Mucosa of rectum (tissue), 2 donors: Measurements from ENCODE around the gene MTERF4.

ENCODE experiments used
- H3K27ac ChIP-seq, 2 donors: one replicate each; pipeline ENCODE4 v1.7.0; 2013; ENCODE audit warnings: inconsistent platforms in 2 of 2, low read depth in 2 of 2, low read length in 2 of 2
- H3K27me3 ChIP-seq, 2 donors: one replicate each; pipeline ENCODE4 v1.7.0; 2013; ENCODE audit warnings: low read length in 2 of 2; ENCODE audit not compliant: control insufficient read depth in 2 of 2, insufficient read depth in 2 of 2
- H3K36me3 ChIP-seq, 2 donors: one replicate each; pipeline ENCODE4 v1.7.0; 2013; ENCODE audit warnings: low read length in 2 of 2; ENCODE audit not compliant: control insufficient read depth in 2 of 2, insufficient read depth in 2 of 2
- H3K4me1 ChIP-seq, 2 donors: one replicate each; pipeline ENCODE4 v1.7.0; 2013; ENCODE audit warnings: low read length in 2 of 2, mild to moderate bottlenecking in 1 of 2; ENCODE audit not compliant: control insufficient read depth in 2 of 2, insufficient read depth in 2 of 2
- H3K4me3 ChIP-seq, 2 donors: one replicate each; pipeline ENCODE4 v1.7.0; 2013; ENCODE audit warnings: low read length in 2 of 2
- H3K9ac ChIP-seq, 2 donors: one replicate each; pipeline ENCODE4 v1.7.0; 2013; ENCODE audit warnings: low read length in 2 of 2, low read depth in 1 of 2, mild to moderate bottlenecking in 1 of 2
- H3K9me3 ChIP-seq, 2 donors: one replicate each; pipeline ENCODE4 v1.7.0; 2013; ENCODE audit warnings: low read length in 2 of 2; ENCODE audit not compliant: control insufficient read depth in 2 of 2
- donor health status: healthy.
- donor health status: Normal muscosa, but diverticular disease.

Gene MTERF4

GRCh38 chr2:241134711-241135110 lies 32.6 kb upstream of the MTERF4 start:
- no peaks in the 10 kb centered on the region for H3K9me3 ChIP-seq
- no peak overlapping the region for H3K27ac ChIP-seq
- peaks cover 3 to 11% of the 10 kb centered on the region in 2 donors for H3K4me1 ChIP-seq
- H3K36me3 ChIP-seq = peaks cover 4 to 19% of the 10 kb centered on the region in 2 donors
- no peak overlapping the region for H3K4me3 ChIP-seq
- H3K27me3 ChIP-seq = no peaks in the 10 kb centered on the region
- no peak overlapping the region for H3K9ac ChIP-seq

GRCh38 chr2:241133436-241133820 lies 31.3 kb upstream of the MTERF4 start:
- peaks cover 3 to 11% of the 10 kb centered on the region in 2 donors for H3K4me1 ChIP-seq
- H3K36me3 ChIP-seq = peaks cover 4 to 17% of the 10 kb centered on the region in 2 donors
- H3K27me3 ChIP-seq = no peaks in the 10 kb centered on the region
- H3K27ac ChIP-seq = no peak overlapping the region
- no peak overlapping the region for H3K9ac ChIP-seq
- H3K4me3 ChIP-seq = no peak overlapping the region
- H3K9me3 ChIP-seq = no peaks in the 10 kb centered on the region

GRCh38 chr2:241132538-241133435 lies 30.7 kb upstream of the MTERF4 start:
- no peak overlapping the region for H3K4me3 ChIP-seq
- H3K4me1 ChIP-seq = peaks cover 3 to 11% of the 10 kb centered on the region in 2 donors
- H3K9me3 ChIP-seq = no peaks in the 10 kb centered on the region
- no peak overlapping the region for H3K27ac ChIP-seq
- H3K9ac ChIP-seq = no peak overlapping the region
- no peaks in the 10 kb centered on the region for H3K27me3 ChIP-seq
- peaks cover 4 to 13% of the 10 kb centered on the region in 2 donors for H3K36me3 ChIP-seq

GRCh38 chr2:241131531-241131930 lies 29.4 kb upstream of the MTERF4 start:
- no peak overlapping the region for H3K27ac ChIP-seq
- H3K4me1 ChIP-seq = peaks cover 3 to 11% of the 10 kb centered on the region in 2 donors
- no peak overlapping the region for H3K9ac ChIP-seq
- H3K4me3 ChIP-seq = no peak overlapping the region
- H3K27me3 ChIP-seq = no peaks in the 10 kb centered on the region
- peaks cover 0 to 6% of the 10 kb centered on the region in 2 donors for H3K36me3 ChIP-seq
- H3K9me3 ChIP-seq = no peaks in the 10 kb centered on the region

- Histone ChIP-seq H3K9me3 (no peaks in the 10 kb centered on the region), H3K4me1 (peaks cover 0 to under 1% of the 10 kb centered on the region in 2 donors), H3K27ac (no peak overlapping the region), H3K9ac (no peak overlapping the region), H3K36me3 (peaks cover 0 to 3% of the 10 kb centered on the region in 2 donors), H3K27me3 (no peaks in the 10 kb centered on the region), H3K4me3 (no peak overlapping the region)
Observed at GRCh38 chr2:241130316-241130715, 28.2 kb upstream of the MTERF4 start.

GRCh38 chr2:241129086-241129871 lies 27.2 kb upstream of the MTERF4 start:
- no peak overlapping the region for H3K9ac ChIP-seq
- no peaks in the 10 kb centered on the region for H3K4me1 ChIP-seq
- H3K36me3 ChIP-seq = peaks cover 0 to 3% of the 10 kb centered on the region in 2 donors
- no peak overlapping the region for H3K4me3 ChIP-seq
- H3K27ac ChIP-seq = no peak overlapping the region
- no peaks in the 10 kb centered on the region for H3K9me3 ChIP-seq
- no peaks in the 10 kb centered on the region for H3K27me3 ChIP-seq

- no peak overlapping the region for H3K27ac ChIP-seq
- H3K4me1 ChIP-seq = peaks cover 0 to 3% of the 10 kb centered on the region in 2 donors
- peaks cover 0 to 3% of the 10 kb centered on the region in 2 donors for H3K36me3 ChIP-seq
- H3K27me3 ChIP-seq = no peaks in the 10 kb centered on the region
- no peak overlapping the region for H3K4me3 ChIP-seq
- H3K9me3 ChIP-seq = no peaks in the 10 kb centered on the region
- H3K9ac ChIP-seq = no peak overlapping the region
Observed at GRCh38 chr2:241128266-241128665, 26.2 kb upstream of the MTERF4 start.

- H3K36me3 ChIP-seq = peaks cover 0 to 5% of the 10 kb centered on the region in 2 donors
- H3K27ac ChIP-seq = no peak overlapping the region
- H3K27me3 ChIP-seq = no peaks in the 10 kb centered on the region
- no peak overlapping the region for H3K4me3 ChIP-seq
- no peaks in the 10 kb centered on the region for H3K9me3 ChIP-seq
- peaks cover 0 to 3% of the 10 kb centered on the region in 2 donors for H3K4me1 ChIP-seq
- no peak overlapping the region for H3K9ac ChIP-seq
Observed at GRCh38 chr2:241126771-241127202, 24.7 kb upstream of the MTERF4 start.

GRCh38 chr2:241126201-241126611 lies 24.1 kb upstream of the MTERF4 start:
- no peak overlapping the region for H3K9ac ChIP-seq
- H3K27me3 ChIP-seq = no peaks in the 10 kb centered on the region
- H3K27ac ChIP-seq = no peak overlapping the region
- H3K36me3 ChIP-seq = peaks cover 0 to 2% of the 10 kb centered on the region in 2 donors
- H3K4me1 ChIP-seq = peaks cover 0 to 3% of the 10 kb centered on the region in 2 donors
- no peaks in the 10 kb centered on the region for H3K9me3 ChIP-seq
- H3K4me3 ChIP-seq = no peak overlapping the region

- no peaks in the 10 kb centered on the region for H3K9me3 ChIP-seq
- no peak overlapping the region for H3K27ac ChIP-seq
- H3K27me3 ChIP-seq = no peaks in the 10 kb centered on the region
- no peak overlapping the region for H3K4me3 ChIP-seq
- H3K36me3 ChIP-seq = peaks cover 0 to 4% of the 10 kb centered on the region in 2 donors
- peaks cover 0 to 3% of the 10 kb centered on the region in 2 donors for H3K4me1 ChIP-seq
- no peak overlapping the region for H3K9ac ChIP-seq
Observed at GRCh38 chr2:241125626-241126025, 23.5 kb upstream of the MTERF4 start.
